Prostate gland (tissue), 2 donors: ENCODE data around the gene RARRES2. TPM values are rescaled to one million over a fixed set of nuclear protein-coding genes. Genes with fewer than 3 reads are reported as not detected.

Experiments
- DNase-seq: peaks from one replicate; pipeline ENCODE4 v3.0.0-alpha.2; 2019; ENCODE audit warnings: low spot score
- H3K27ac ChIP-seq, 2 donors: fragments of 200-600 bp; sonication (generic); 2 replicates each; pipeline ENCODE4 v1.5.1; 2017 to 2019
- H3K27me3 ChIP-seq: fragments of 200-600 bp; sonication (generic); replicated peaks from 2 replicates; pipeline ENCODE4 v1.5.1; 2019; ENCODE audit not compliant: insufficient read depth
- H3K36me3 ChIP-seq, 2 donors: fragments of 200-600 bp; sonication (generic); 1 replicate in 1 of 2; 2 replicates in 1 of 2; pipeline versions ENCODE4 v1.5.1 to v1.8.1; 2017 to 2019
- H3K4me1 ChIP-seq: fragments of 200-600 bp; sonication (generic); replicated peaks from 2 replicates; pipeline ENCODE4 v1.5.1; 2019
- H3K4me3 ChIP-seq, 2 donors: fragments of 200-600 bp; sonication (generic); 2 replicates each; pipeline ENCODE4 v1.5.1; 2017 to 2019
- H3K9me3 ChIP-seq: fragments of 200-600 bp; sonication (generic); 2 replicates; pipeline ENCODE4 v1.5.1; 2017
- POLR2A ChIP-seq: fragments of 450-650 bp; IDR thresholded peaks from one replicate; pipeline ENCODE4 v1.6.1; 2016; ENCODE audit warnings: antibody characterized with exemption, mild to moderate bottlenecking
- POLR2AphosphoS5 ChIP-seq: sonication (generic); formaldehyde crosslinking; IDR thresholded peaks from one replicate; pipeline ENCODE4 v1.6.1; 2017; ENCODE audit warnings: antibody characterized with exemption
- WGBS: methylation state at CpG from one replicate; pipeline ENCODE4 v1.1.5; 2018; 5-methylcytosine and 5-hydroxymethylcytosine counted together
- intact Hi-C: fragments of 100-400 bp; cut with DNase I; formaldehyde crosslinking; loops from one replicate; pipeline ENCODE4 v1.14.2; 2022
- total RNA-seq, 2 donors: library from RNA; depleted of rRNA; stranded (reverse); fragments of >200 nt; gene quantifications; one replicate each; pipeline ENCODE4 v1.1.0, GENCODE V29; 2016
- TF ChIP-seq, protein P1 (sequence below), 4 experiments: fragments of 200-600 bp in 2 of 4; fragments of 450-650 bp in 2 of 4; sonication (generic) in 2 of 4; IDR thresholded peaks; 1 replicate in 3 of 4; 2 replicates in 1 of 4; pipeline ENCODE4 v1.5.1; 2016 to 2019; ENCODE audit warnings: antibody characterized with exemption in 4 of 4, mild to moderate bottlenecking in 2 of 4, moderate library complexity in 2 of 4

RARRES2 gene
- total RNA-seq, 2 donors from 2014 or later: 98.8 to 99.8 TPM

DNA sequence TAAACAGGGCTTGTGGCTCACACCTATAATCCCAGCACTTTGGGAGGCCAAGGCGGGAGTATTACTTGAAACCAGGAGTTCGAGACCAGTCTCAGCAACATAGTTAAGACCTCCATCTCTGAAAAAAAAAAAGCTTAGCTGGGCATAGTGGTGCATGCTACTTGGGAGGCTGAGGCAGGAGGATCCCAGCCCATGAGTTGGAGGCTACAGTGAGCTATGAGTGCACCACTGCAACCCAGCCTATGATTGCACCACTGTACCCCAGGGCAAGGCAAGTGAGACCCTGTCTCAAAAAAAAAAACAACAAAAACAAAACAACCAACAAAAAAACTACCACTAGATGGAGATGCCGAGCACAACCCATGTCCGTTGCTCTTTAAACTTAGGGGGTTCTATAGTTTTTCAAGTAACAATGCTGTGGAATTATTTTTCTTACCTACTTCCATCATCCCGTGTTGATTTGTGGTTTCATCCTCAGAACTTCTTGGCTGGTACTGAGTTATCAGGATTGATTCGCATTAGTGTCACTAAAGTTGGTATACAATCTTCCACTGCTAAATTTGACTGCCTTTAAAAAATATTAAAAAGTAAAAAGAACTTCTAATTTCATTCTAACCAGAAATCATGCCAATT lies 15.0 kb upstream of the RARRES2 start:
- Histone ChIP-seq H3K4me1 (no peaks in the 10 kb centered on the region), H3K4me3 (no peak overlapping the region), H3K9me3 (no peaks in the 10 kb centered on the region), H3K27ac (peak overlapping the region in 1 of 2 donors; percentile 79), H3K36me3 (no peaks in the 10 kb centered on the region), H3K27me3 (no peaks in the 10 kb centered on the region)
- DNase-seq: no peak
- TF ChIP-seq POLR2AphosphoS5 (no peak), POLR2A (no peak)
- TF ChIP-seq, protein P1, sequence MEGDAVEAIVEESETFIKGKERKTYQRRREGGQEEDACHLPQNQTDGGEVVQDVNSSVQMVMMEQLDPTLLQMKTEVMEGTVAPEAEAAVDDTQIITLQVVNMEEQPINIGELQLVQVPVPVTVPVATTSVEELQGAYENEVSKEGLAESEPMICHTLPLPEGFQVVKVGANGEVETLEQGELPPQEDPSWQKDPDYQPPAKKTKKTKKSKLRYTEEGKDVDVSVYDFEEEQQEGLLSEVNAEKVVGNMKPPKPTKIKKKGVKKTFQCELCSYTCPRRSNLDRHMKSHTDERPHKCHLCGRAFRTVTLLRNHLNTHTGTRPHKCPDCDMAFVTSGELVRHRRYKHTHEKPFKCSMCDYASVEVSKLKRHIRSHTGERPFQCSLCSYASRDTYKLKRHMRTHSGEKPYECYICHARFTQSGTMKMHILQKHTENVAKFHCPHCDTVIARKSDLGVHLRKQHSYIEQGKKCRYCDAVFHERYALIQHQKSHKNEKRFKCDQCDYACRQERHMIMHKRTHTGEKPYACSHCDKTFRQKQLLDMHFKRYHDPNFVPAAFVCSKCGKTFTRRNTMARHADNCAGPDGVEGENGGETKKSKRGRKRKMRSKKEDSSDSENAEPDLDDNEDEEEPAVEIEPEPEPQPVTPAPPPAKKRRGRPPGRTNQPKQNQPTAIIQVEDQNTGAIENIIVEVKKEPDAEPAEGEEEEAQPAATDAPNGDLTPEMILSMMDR (IDR thresholded peaks at IDR 0.05): peak; percentile 43 to 47 (median 45)
- intact Hi-C loops: no loop called here
- WGBS: 41% methylated on average over 6 of the region's 6 CpGs

GRCh38 chr7:150355666-150356059 lies 14.2 kb upstream of the RARRES2 start:
- Histone ChIP-seq H3K27me3 (no peaks in the 10 kb centered on the region), H3K9me3 (no peaks in the 10 kb centered on the region), H3K4me3 (no peak overlapping the region), H3K27ac (peak overlapping the region; percentile 72 to 79), H3K36me3 (no peaks in the 10 kb centered on the region), H3K4me1 (no peaks in the 10 kb centered on the region)
- intact Hi-C loops: no loop called here
- WGBS: 89% methylated on average over 1 of the region's 1 CpG
- TF ChIP-seq, protein P1 (IDR thresholded peaks at IDR 0.05): no peak
- TF ChIP-seq POLR2A: no peak
- TF ChIP-seq POLR2AphosphoS5: no peak
- DNase-seq: no peak

DNA sequence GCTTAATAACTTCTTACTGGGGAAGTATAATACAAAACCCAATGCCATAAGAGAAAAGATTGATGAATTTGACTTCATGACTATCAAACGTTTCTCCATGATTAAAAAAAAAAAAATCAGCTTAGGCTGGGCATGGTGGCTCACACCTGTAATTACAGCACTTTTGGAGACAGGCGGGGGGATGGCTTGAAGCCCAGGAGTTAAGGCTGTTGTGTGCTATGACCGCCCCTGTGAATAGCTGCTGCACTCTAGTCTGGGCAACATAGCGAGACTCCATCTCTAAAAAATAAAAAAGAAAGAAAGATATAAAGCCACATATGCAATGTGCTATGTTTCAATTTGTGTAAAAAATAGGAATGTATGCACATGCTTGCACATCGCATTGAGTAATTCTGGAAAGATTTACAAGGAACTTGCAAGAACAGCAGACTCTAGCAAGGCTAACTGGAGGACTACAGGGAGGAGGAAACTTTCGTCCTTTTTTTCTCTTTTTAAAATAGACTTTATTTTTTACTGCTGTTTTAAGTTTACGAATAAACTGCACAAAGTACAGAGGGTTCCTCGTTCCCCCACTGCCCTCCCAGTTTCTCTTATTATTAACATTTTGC lies 10.3 kb upstream of the RARRES2 start:
- intact Hi-C loops: no loop called here
- H3K27ac ChIP-seq: no peak overlapping the region
- no peaks in the 10 kb centered on the region for H3K9me3 ChIP-seq
- DNase-seq: no peak
- no peaks in the 10 kb centered on the region for H3K4me1 ChIP-seq
- no peaks in the 10 kb centered on the region for H3K27me3 ChIP-seq
- H3K4me3 ChIP-seq: no peak overlapping the region
- no peaks in the 10 kb centered on the region for H3K36me3 ChIP-seq
- TF ChIP-seq POLR2A (no peak), POLR2AphosphoS5 (no peak)
- TF ChIP-seq, protein P1 (IDR thresholded peaks at IDR 0.05): no peak
- 57% methylated on average over 8 of the region's 8 CpGs for WGBS

GRCh38 chr7:150346922-150347321 lies 5.5 kb upstream of the RARRES2 start:
- Histone ChIP-seq H3K4me1 (no peaks in the 10 kb centered on the region), H3K9me3 (no peaks in the 10 kb centered on the region), H3K36me3 (no peaks in the 10 kb centered on the region), H3K27ac (no peak overlapping the region), H3K4me3 (no peak overlapping the region), H3K27me3 (peaks cover 2% of the 10 kb centered on the region)
- WGBS: 88% methylated on average over 5 of the region's 5 CpGs
- TF ChIP-seq, protein P1 (IDR thresholded peaks at IDR 0.05): no peak
- no peak for TF ChIP-seq POLR2AphosphoS5
- no peak for TF ChIP-seq POLR2A
- DNase-seq: no peak
- intact Hi-C loops: no loop called here

DNA sequence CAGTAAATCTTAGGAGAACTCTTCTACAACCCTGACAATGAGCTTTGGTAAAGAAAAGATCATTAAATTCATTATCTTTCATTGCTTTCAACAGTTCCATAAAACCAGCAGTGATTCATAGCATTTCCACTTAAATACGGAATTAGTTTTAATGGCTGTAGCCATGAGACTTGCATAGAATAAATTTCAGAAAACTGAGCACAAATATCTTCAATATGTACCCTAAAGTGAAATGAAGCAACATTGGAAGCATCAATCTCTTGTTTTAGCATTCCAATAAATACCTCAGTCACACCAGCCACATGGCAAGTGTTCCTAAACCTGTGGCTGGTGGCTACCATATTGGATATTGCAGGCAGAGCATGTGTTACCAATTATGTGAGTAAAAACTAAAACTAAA lies 3.6 kb upstream of the RARRES2 start:
- H3K27ac ChIP-seq: no peak overlapping the region
- intact Hi-C loops: no loop called here
- H3K36me3 ChIP-seq: no peaks in the 10 kb centered on the region
- H3K9me3 ChIP-seq: no peaks in the 10 kb centered on the region
- no peak overlapping the region for H3K4me3 ChIP-seq
- 78% methylated on average over 1 of the region's 1 CpG for WGBS
- no peaks in the 10 kb centered on the region for H3K4me1 ChIP-seq
- H3K27me3 ChIP-seq: peaks cover 2% of the 10 kb centered on the region
- TF ChIP-seq POLR2AphosphoS5: no peak
- no peak for DNase-seq
